Coronary artery (tissue), 2 donors: ENCODE measurements around the gene MXI1.

ENCODE experiments used
- DNase-seq: peaks from one replicate; pipeline ENCODE4 v3.0.0-alpha.2; 2017; ENCODE audit warnings: low spot score
- H3K27ac ChIP-seq, 2 donors: fragments of 200-600 bp; sonication (generic); one replicate each; pipeline ENCODE4 v1.5.1; 2016 to 2019
- H3K4me3 ChIP-seq: fragments of 200-600 bp; sonication (generic); 2 replicates; pipeline ENCODE4 v1.5.1; 2016; ENCODE audit warnings: mild to moderate bottlenecking, moderate library complexity
- TF ChIP-seq, protein P1 (sequence below): fragments of 200-600 bp; sonication (generic); IDR thresholded peaks from one replicate; pipeline ENCODE4 v1.5.1; 2019; ENCODE audit warnings: antibody characterized with exemption

MXI1 gene

DNA sequence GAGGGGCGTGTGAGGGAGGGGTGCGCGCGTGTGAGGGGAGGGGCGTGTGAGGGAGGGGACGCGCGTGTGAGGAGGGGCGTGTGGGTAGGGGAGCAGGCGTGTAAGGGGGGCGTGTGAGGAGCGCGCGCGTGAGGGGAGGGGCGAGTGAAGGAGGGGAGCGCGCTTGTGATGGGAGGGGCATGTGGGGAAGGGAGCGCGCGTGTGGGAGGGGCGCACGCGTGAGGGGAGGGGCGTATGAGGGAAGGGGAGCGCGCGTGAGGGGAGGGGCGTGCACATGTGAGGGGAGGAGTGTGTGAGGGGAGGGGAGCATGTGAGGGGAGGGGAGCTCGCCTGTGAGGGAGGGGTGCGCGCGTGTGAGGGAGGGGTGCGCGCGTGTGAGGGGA lies 19.1 kb downstream of the MXI1 start:
- TF ChIP-seq, protein P1, sequence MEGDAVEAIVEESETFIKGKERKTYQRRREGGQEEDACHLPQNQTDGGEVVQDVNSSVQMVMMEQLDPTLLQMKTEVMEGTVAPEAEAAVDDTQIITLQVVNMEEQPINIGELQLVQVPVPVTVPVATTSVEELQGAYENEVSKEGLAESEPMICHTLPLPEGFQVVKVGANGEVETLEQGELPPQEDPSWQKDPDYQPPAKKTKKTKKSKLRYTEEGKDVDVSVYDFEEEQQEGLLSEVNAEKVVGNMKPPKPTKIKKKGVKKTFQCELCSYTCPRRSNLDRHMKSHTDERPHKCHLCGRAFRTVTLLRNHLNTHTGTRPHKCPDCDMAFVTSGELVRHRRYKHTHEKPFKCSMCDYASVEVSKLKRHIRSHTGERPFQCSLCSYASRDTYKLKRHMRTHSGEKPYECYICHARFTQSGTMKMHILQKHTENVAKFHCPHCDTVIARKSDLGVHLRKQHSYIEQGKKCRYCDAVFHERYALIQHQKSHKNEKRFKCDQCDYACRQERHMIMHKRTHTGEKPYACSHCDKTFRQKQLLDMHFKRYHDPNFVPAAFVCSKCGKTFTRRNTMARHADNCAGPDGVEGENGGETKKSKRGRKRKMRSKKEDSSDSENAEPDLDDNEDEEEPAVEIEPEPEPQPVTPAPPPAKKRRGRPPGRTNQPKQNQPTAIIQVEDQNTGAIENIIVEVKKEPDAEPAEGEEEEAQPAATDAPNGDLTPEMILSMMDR, result no peak
- no peak for DNase-seq
- Histone ChIP-seq H3K4me3 (peak overlapping the region; percentile 94), H3K27ac (peak overlapping the region; percentile 88 to 99)

DNA sequence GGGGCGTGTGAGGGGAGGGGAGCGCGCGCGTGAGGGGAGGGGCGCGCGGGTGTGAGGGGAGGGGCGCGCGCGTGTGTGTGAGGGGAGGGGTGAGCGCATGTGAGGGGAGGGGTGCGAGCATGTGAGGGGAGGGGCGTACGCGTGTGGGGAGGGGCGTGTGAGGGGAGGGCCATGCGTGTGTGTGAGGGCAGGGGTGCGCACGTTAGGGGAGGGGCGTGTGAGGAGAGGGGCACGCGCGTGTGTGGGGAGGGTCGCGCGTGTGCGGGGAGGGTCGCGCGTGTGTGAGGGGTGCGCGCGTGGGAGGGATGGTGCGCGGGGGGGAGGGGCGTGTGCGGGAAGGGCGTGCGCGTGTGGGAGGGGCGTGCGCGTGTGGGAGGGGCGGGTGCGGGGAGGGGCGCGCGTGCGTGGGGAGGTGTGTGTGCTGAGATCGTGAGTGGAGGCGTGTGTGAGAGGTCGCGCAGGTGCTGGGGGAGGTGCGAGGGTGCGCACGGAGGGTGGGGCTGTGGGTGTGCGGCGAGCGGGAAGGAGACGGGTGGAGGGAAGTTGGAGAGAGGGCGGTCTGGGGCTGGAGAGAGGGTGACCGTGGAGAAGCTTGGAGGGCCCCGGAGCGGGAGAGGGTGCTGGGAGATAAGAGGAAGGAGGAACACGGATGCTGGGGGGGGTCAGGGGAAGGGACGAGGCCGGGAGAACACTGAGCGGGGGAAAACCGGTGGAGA lies 19.7 kb downstream of the MXI1 start:
- peak; percentile 85 for DNase-seq
- TF ChIP-seq, protein P1, result no peak

DNA sequence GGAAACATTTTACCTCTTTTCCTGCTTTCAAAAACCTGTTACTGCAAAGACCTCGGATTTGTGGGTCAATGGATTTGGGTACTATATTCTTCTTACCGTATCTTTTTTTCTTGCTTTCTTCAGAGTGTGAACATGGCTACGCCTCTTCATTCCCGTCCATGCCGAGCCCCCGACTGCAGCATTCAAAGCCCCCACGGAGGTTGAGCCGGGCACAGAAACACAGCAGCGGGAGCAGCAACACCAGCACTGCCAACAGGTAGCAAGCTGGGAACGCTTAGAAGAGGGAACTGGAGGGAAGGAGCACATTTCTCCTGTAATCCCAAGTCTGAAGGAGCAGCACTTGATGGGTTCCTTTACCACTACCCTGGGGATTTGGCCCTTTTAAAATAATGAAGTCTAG lies 20.7 kb downstream of the MXI1 start:
- TF ChIP-seq, protein P1, result no peak
- Histone ChIP-seq H3K4me3 (peak overlapping the region; percentile 94), H3K27ac (peak overlapping the region; percentile 88 to 99)
- DNase-seq, result no peak

More for the DNA sequence above, 19.7 kb downstream of the MXI1 start:
- Histone ChIP-seq H3K4me3 (peak overlapping the region; percentile 94), H3K27ac (peak overlapping the region; percentile 88 to 99)

DNA sequence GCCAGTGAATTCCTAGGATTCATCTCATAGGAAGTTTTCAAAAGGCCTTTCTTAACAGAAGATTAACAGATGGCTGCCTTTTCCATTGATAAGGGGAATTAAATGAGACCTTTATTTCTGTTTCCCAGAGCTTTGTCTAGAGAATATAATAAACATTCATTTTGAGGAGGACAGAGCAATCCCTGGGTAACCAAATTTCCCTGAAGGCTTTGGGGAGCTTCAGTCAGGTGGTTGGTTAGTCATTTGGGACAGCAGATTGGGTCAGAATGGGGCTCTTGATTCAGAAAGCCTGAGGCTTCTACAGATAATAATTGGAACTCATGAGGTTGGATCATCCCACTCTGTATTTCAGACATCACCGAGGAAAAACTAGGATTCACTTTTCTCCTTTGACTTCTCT lies 21.8 kb downstream of the MXI1 start:
- no peak for DNase-seq
- Histone ChIP-seq H3K27ac (peak overlapping the region in 1 of 2 donors; percentile 3), H3K4me3 (peak overlapping the region; percentile 24)
- TF ChIP-seq, protein P1, result no peak

DNA sequence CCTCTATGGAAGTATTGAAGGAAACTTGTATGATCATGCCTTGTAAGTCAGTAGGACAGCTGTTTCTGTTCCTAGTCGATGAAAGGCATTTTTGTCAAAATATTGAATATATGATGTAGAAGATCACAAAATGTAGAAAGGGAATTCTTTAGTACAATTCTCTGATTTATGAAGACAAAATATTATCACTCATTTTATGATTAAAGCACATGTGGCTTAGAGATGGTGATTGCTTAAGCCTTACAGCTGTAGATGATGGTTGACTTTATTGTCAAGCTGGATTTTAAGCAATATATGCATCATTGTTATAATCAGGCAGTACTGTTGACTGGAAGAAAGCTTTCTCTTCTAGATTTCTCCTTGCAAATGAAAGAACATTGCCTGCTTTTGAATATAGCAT lies 26.4 kb downstream of the MXI1 start:
- Histone ChIP-seq H3K27ac (no peak overlapping the region), H3K4me3 (no peak overlapping the region)
- TF ChIP-seq, protein P1, result no peak
- no peak for DNase-seq

DNA sequence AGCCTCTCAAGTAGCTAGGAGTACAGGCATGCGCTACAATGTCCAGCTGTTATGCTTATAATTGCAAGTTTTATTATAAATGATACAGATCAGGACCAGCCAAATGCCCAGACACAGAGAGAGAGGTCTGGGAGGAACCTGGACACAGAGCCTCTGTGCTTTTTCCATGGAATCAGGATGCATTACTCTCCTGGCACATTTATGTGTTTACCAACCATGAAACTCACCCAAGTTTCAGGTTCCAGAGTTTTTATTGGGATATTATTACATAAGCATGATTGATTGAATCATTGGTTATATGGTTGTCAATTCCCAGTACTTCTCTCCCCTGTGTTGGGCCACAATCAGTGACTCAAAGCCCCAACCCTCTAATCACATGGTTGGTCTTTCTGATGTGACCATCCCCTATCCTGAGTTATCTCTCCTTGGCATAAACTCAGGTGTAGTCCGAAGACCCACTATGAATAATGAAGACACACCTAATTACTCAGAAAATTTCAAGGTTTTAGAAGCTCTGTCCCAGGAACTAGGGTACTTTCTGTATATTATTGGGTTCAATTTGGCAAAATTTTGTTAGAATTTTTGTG lies 30.6 kb downstream of the MXI1 start:
- H3K27ac ChIP-seq, result no peak overlapping the region
- no peak for DNase-seq

More for the DNA sequence above, 30.6 kb downstream of the MXI1 start:
- no peak overlapping the region for H3K4me3 ChIP-seq
- TF ChIP-seq, protein P1, result no peak
